ENCODE data around the gene PARP15.
"Not testable (repeated sequence)": the region's sequence is repeated elsewhere in the genome, so short reads cannot be mapped to it uniquely, and the experiment has no call there.

The PARP15 gene

GRCh38 chr3:122680475-122681283 lies 103.2 kb downstream of the PARP15 start, which contains the start of gene PARP14:
TSS of gene PARP14 (plus strand) at chr3:122680839. CDS start at chr3:122680884, 45 bp downstream.
- TF ChIP-seq, protein P1, sequence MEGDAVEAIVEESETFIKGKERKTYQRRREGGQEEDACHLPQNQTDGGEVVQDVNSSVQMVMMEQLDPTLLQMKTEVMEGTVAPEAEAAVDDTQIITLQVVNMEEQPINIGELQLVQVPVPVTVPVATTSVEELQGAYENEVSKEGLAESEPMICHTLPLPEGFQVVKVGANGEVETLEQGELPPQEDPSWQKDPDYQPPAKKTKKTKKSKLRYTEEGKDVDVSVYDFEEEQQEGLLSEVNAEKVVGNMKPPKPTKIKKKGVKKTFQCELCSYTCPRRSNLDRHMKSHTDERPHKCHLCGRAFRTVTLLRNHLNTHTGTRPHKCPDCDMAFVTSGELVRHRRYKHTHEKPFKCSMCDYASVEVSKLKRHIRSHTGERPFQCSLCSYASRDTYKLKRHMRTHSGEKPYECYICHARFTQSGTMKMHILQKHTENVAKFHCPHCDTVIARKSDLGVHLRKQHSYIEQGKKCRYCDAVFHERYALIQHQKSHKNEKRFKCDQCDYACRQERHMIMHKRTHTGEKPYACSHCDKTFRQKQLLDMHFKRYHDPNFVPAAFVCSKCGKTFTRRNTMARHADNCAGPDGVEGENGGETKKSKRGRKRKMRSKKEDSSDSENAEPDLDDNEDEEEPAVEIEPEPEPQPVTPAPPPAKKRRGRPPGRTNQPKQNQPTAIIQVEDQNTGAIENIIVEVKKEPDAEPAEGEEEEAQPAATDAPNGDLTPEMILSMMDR (IDR thresholded peaks at IDR 0.05; ENCODE audit: insufficient read depth, missing control alignments): no peak
- FAIRE-seq (no peak), DNase-seq (ENCODE audit: insufficient read length, low spot score) (no peak)

DNA sequence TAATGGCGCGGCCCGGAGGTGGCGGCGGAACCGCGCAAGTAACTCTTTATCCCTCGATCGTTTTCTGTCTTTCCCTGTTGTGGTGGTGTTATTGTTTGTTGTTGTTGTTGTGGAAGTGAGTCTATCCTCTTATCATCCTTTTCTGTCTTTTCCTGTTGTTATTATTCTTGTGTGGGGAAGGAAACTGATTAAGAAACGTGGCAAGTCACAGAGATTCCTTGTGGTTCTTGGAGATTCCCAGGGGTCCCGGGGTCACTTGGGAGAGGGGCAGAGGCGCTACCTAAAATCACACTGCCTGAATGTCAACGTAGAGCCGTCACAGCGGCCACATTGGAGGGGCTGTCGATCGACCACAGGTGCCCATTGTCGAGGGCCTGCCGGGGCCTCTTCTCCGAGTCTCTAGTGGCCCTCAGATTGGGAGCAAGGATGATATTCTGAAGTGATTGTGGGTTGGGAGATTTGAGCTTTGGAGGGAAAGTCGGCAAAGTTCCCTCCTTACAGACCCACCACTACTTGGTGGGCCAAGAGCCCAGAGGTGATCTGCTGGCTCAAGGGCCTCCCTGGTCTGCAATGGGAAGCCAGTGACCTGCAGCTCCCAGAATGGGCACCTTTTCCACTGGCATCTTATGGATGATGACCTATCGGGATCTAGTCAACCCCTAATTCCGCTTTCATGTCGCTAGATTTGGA lies 104.0 kb downstream of the PARP15 start:
- DNase-seq (ENCODE audit: insufficient read length, low spot score) (no peak), FAIRE-seq (no peak)
- TF ChIP-seq, protein P1 (IDR thresholded peaks at IDR 0.05; ENCODE audit: insufficient read depth, missing control alignments): no peak

- DNase-seq (ENCODE audit: insufficient read length, low spot score) (no peak), FAIRE-seq (no peak)
- TF ChIP-seq, protein P1 (IDR thresholded peaks at IDR 0.05; ENCODE audit: insufficient read depth, missing control alignments): no peak
Observed at GRCh38 chr3:122681974-122682409, 104.5 kb downstream of the PARP15 start.

GRCh38 chr3:122682778-122683411 lies 105.4 kb downstream of the PARP15 start:
- not testable (repeated sequence) for FAIRE-seq; DNase-seq (ENCODE audit: insufficient read length, low spot score)

DNA sequence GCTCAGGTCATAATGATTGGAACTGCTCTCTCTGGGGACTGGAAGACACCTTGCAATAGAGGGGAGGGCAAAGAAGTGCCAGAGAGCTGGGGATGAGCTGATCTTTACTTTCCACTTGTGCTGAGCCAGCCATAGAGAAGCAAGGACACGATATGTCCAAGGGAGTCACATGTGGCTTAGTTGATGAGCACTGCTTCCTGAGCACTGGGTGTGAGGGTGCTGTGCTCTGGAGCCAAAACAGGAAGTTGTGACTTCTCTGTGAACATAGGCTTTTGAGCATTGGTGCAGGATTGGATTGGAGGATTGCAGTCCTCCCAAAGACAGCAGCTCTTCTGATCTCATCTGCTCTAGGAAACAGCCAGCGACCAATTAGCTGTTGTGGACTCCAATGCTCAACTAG lies 109.8 kb downstream of the PARP15 start:
- DNase-seq (ENCODE audit: insufficient read length, low spot score) (no peak), FAIRE-seq (no peak)
- TF ChIP-seq, protein P1 (IDR thresholded peaks at IDR 0.05; ENCODE audit: insufficient read depth, missing control alignments): no peak
